Measurements from ENCODE around the gene ABCB9.

- no peak for TF ChIP-seq GATA2 (IDR thresholded peaks at IDR 0.05; ENCODE audit: low read depth, low read length)
- TF ChIP-seq GATA3 (IDR thresholded peaks at IDR 0.05; ENCODE audit: low read depth, low read length) = no peak
Measured at GRCh38 chr12:123006977-123007376, 40.7 kb upstream of the ABCB9 start.
